ENCODE measurements around the gene ACTG1.

ACTG1 gene

GRCh38 chr17:81462506-81463125 lies 50.0 kb downstream of the ACTG1 start:
- Histone ChIP-seq H3K27ac (no peak overlapping the region), H3K36me3 (ENCODE audit: insufficient read depth) (no peaks in the 10 kb centered on the region), H3K4me1 (ENCODE audit: low read depth, poor library complexity, severe bottlenecking) (no peaks in the 10 kb centered on the region), H3K27me3 (ENCODE audit: insufficient read depth, low read depth) (peaks cover 95% of the 10 kb centered on the region), H4K20me1 (ENCODE audit: insufficient read depth) (no peaks in the 10 kb centered on the region), H2AFZ (ENCODE audit: low read depth) (no peak overlapping the region), H3K79me2 (ENCODE audit: insufficient read depth, low read depth) (no peaks in the 10 kb centered on the region), H3K4me2 (no peak overlapping the region), H3K4me3 (IDR thresholded peaks at IDR 0.05; ENCODE audit: insufficient read depth, low read depth, low read length) (no peak overlapping the region), H3K9ac (no peak overlapping the region)
- no peak for TF ChIP-seq CTCF (conservative IDR thresholded peaks at IDR 0.05; ENCODE audit: low read depth, low read length)

- Histone ChIP-seq H3K4me1 (ENCODE audit: low read depth, poor library complexity, severe bottlenecking) (no peaks in the 10 kb centered on the region), H3K79me2 (ENCODE audit: insufficient read depth, low read depth) (no peaks in the 10 kb centered on the region), H3K36me3 (ENCODE audit: insufficient read depth) (no peaks in the 10 kb centered on the region), H3K4me3 (IDR thresholded peaks at IDR 0.05; ENCODE audit: insufficient read depth, low read depth, low read length) (no peak overlapping the region), H3K27ac (no peak overlapping the region), H3K27me3 (ENCODE audit: insufficient read depth, low read depth) (peaks cover 94% of the 10 kb centered on the region), H3K9ac (no peak overlapping the region), H2AFZ (ENCODE audit: low read depth) (no peak overlapping the region), H3K4me2 (no peak overlapping the region), H4K20me1 (ENCODE audit: insufficient read depth) (no peaks in the 10 kb centered on the region)
- no peak for TF ChIP-seq CTCF (conservative IDR thresholded peaks at IDR 0.05; ENCODE audit: low read depth, low read length)
Measured at GRCh38 chr17:81461607-81462500, 50.7 kb downstream of the ACTG1 start.

GRCh38 chr17:81460856-81461460 lies 51.6 kb downstream of the ACTG1 start:
- Histone ChIP-seq H3K27me3 (ENCODE audit: insufficient read depth, low read depth) (peaks cover 94% of the 10 kb centered on the region), H3K9ac (no peak overlapping the region), H2AFZ (ENCODE audit: low read depth) (no peak overlapping the region), H3K79me2 (ENCODE audit: insufficient read depth, low read depth) (no peaks in the 10 kb centered on the region), H3K36me3 (ENCODE audit: insufficient read depth) (no peaks in the 10 kb centered on the region), H3K4me1 (ENCODE audit: low read depth, poor library complexity, severe bottlenecking) (no peaks in the 10 kb centered on the region), H3K4me2 (no peak overlapping the region), H4K20me1 (ENCODE audit: insufficient read depth) (no peaks in the 10 kb centered on the region), H3K27ac (no peak overlapping the region), H3K4me3 (IDR thresholded peaks at IDR 0.05; ENCODE audit: insufficient read depth, low read depth, low read length) (no peak overlapping the region)
- no peak for TF ChIP-seq CTCF (conservative IDR thresholded peaks at IDR 0.05; ENCODE audit: low read depth, low read length)

Data from KMS-11 (cell line).